ENCODE results near the gene ALDH7A1.
A peak's percentile ranks its signal among the peaks of the same experiment; 100 is the strongest.
"Not testable (repeated sequence)": the region's sequence is repeated elsewhere in the genome, so short reads cannot be mapped to it uniquely, and the experiment has no call there.

The ALDH7A1 gene

DNA sequence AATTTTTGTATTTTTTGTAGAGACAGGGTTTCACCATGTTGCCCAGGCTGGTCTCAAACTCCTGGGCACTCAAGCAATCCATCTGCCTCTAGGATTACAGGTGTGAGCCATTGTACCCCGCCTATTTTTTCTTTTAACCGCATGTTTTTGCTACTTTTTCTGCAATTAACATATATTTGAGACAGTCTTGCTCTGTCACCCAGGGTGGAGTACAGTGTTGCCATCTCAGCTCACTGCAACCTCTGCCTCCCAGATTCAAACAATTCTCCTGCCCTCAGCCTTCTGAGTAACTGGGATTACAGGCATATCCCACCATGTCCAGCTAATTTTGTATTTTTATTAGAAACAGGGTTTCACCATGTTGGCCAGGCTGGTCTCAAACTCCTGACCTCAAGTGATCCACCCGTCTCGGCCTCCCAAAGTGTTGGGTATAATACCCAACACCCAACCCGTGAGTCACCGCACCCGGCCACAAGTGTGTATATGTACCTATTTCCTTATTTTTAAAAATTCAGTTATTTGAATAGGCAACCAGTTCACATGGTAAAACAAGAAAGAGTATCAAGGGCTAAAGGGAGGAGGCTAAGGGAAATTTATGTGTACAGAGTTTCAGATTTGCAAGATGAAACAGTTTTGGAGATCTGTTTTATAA, 19.0 kb upstream of the ALDH7A1 start:
- no peaks in the 10 kb centered on the region for H3K4me1 ChIP-seq (ENCODE audit: control insufficient read depth, low read depth, low read length)
- no peak overlapping the region for H3K27ac ChIP-seq (ENCODE audit: low read length)
- H3K36me3 ChIP-seq (ENCODE audit: control insufficient read depth, low read depth, low read length) = peaks cover 53% of the 10 kb centered on the region
- H3K9me3 ChIP-seq (ENCODE audit: control insufficient read depth, low read depth, low read length) = no peaks in the 10 kb centered on the region
- H3K27me3 ChIP-seq (ENCODE audit: control insufficient read depth, insufficient read depth, low read length) = no peaks in the 10 kb centered on the region
- no peak overlapping the region for H3K9ac ChIP-seq (ENCODE audit: low read length)
- no peak overlapping the region for H3K4me3 ChIP-seq (ENCODE audit: low read length)

- Histone ChIP-seq H3K36me3 (ENCODE audit: control insufficient read depth, low read depth, low read length) (peaks cover 60% of the 10 kb centered on the region), H3K9me3 (ENCODE audit: control insufficient read depth, low read depth, low read length) (no peaks in the 10 kb centered on the region), H3K27me3 (ENCODE audit: control insufficient read depth, insufficient read depth, low read length) (no peaks in the 10 kb centered on the region), H3K27ac (ENCODE audit: low read length) (no peak overlapping the region), H3K9ac (ENCODE audit: low read length) (no peak overlapping the region), H3K4me3 (ENCODE audit: low read length) (no peak overlapping the region), H3K4me1 (ENCODE audit: control insufficient read depth, low read depth, low read length) (no peaks in the 10 kb centered on the region)
Observed at GRCh38 chr5:126610616-126611015, 15.6 kb upstream of the ALDH7A1 start.

GRCh38 chr5:126610160-126610559, 15.1 kb upstream of the ALDH7A1 start:
- Histone ChIP-seq H3K4me1 (ENCODE audit: control insufficient read depth, low read depth, low read length) (no peaks in the 10 kb centered on the region), H3K9me3 (ENCODE audit: control insufficient read depth, low read depth, low read length) (no peaks in the 10 kb centered on the region), H3K36me3 (ENCODE audit: control insufficient read depth, low read depth, low read length) (peaks cover 60% of the 10 kb centered on the region), H3K27ac (ENCODE audit: low read length) (no peak overlapping the region), H3K9ac (ENCODE audit: low read length) (no peak overlapping the region), H3K27me3 (ENCODE audit: control insufficient read depth, insufficient read depth, low read length) (no peaks in the 10 kb centered on the region), H3K4me3 (ENCODE audit: low read length) (no peak overlapping the region)

DNA sequence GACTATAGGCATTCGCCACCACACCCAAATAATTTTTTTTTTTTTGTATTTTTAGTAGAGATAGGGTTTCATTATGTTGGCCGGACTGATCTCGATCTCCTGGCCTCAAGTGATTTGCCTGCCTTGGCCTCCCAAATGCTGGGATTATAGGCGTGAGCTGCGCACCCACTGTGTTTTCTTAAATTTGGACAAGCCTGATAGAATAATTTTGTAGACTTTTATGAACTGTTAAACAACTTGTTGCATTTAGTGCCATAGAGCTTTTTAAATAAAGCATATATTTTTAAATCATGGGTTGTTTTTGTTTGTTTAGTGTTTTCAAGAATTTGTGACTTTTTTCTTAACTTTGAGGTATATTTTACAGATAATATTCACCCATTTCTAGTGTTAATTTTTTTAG, 10.5 kb upstream of the ALDH7A1 start:
- Histone ChIP-seq H3K36me3 (ENCODE audit: control insufficient read depth, low read depth, low read length) (peaks cover 57% of the 10 kb centered on the region), H3K4me3 (ENCODE audit: low read length) (no peak overlapping the region), H3K27ac (ENCODE audit: low read length) (no peak overlapping the region), H3K9ac (ENCODE audit: low read length) (no peak overlapping the region), H3K27me3 (ENCODE audit: control insufficient read depth, insufficient read depth, low read length) (no peaks in the 10 kb centered on the region), H3K9me3 (ENCODE audit: control insufficient read depth, low read depth, low read length) (no peaks in the 10 kb centered on the region), H3K4me1 (ENCODE audit: control insufficient read depth, low read depth, low read length) (peaks cover under 1% of the 10 kb centered on the region)

DNA sequence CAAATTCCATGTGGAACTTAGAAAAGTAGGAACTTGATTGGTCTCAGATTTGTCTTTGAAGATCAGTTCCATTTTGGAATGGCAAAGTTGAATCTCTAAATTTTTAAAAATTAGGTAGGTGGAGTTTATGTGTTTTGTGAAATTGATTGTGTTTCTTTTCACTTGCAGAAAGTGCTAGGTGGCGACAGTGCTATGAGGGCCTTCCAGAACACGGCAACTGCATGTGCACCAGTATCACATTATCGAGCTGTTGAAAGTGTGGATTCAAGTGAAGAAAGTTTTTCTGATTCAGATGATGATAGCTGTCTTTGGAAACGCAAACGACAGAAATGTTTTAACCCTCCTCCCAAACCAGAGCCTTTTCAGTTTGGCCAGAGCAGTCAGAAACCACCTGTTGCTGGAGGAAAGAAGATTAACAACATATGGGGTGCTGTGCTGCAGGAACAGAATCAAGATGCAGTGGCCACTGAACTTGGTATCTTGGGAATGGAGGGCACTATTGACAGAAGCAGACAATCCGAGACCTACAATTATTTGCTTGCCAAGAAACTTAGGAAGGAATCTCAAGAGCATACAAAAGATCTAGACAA, 8.5 kb upstream of the ALDH7A1 start:
- Histone ChIP-seq H3K4me3 (ENCODE audit: low read length) (no peak overlapping the region), H3K4me1 (ENCODE audit: control insufficient read depth, low read depth, low read length) (peaks cover 18% of the 10 kb centered on the region), H3K36me3 (ENCODE audit: control insufficient read depth, low read depth, low read length) (peaks cover 38% of the 10 kb centered on the region), H3K27me3 (ENCODE audit: control insufficient read depth, insufficient read depth, low read length) (no peaks in the 10 kb centered on the region), H3K9ac (ENCODE audit: low read length) (no peak overlapping the region), H3K27ac (ENCODE audit: low read length) (no peak overlapping the region), H3K9me3 (ENCODE audit: control insufficient read depth, low read depth, low read length) (no peaks in the 10 kb centered on the region)

DNA sequence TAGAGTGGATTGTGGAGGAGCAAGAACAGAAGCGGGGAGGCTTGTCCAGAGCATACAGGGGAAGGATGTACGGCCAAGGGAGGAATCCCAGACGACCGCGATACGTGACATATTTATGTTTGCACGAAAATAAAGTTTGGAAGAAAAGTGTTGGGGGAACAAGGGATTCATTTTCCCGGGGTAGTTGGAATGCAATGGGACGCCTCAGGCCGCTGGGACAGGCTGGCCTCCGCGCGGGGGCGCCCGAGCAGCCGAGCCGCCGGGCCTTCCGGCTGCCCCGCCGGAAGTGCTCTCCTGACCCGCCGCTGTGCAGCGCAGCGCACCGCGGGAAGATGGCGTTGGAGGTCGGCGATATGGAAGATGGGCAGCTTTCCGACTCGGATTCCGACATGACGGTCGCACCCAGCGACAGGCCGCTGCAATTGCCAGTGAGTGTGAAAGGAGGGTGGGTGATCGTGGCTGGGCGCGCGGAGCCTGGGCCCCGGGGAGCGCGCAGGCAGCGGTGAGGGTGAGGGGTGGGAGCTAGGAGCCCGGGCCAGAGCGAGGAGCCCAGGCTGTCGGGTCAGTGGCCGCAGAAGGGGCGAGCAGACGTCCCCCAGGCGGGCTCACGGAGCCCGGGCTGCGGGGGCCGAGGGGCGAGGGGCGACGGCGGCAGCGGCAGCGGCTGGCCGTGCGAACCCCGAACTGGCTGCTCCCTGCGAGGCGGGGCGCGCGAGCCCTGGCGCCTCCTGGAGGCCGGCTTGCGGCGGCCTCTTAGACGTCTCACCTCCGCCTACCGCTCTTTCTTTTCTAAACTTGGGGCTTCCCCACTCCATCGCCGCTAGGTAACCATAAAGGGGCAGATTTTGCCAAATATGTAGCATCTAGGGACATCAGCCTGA, 5.9 kb upstream of the ALDH7A1 start, which contains the start of gene PHAX:
Gene PHAX (plus strand): TSS at position 317 of the 881 bp plus-strand sequence. CDS start 16 bp downstream, at position 333.
- peak within 1 kb of the TSS; percentile 83 for H3K27ac ChIP-seq (ENCODE audit: low read length)
- H3K9me3 ChIP-seq (ENCODE audit: control insufficient read depth, low read depth, low read length) = no peaks in the 10 kb centered on the region

GRCh38 chr5:126599971-126600630, 5.1 kb upstream of the ALDH7A1 start:
- H3K9ac ChIP-seq (ENCODE audit: low read length) = peak overlapping the region; percentile 89
- H3K36me3 ChIP-seq (ENCODE audit: control insufficient read depth, low read depth, low read length) = peaks cover 13% of the 10 kb centered on the region
- peak overlapping the region; percentile 83 for H3K27ac ChIP-seq (ENCODE audit: low read length)
- peak overlapping the region; percentile 96 for H3K4me3 ChIP-seq (ENCODE audit: low read length)
- H3K9me3 ChIP-seq (ENCODE audit: control insufficient read depth, low read depth, low read length); H3K27me3 ChIP-seq (ENCODE audit: control insufficient read depth, insufficient read depth, low read length): not testable (repeated sequence)
- peaks cover 18% of the 10 kb centered on the region for H3K4me1 ChIP-seq (ENCODE audit: control insufficient read depth, low read depth, low read length)

More for the DNA sequence above, 5.9 kb upstream of the ALDH7A1 start, which contains the start of gene PHAX:
- Histone ChIP-seq H3K36me3 (ENCODE audit: control insufficient read depth, low read depth, low read length) (peaks cover 21% of the 10 kb centered on the region), H3K9ac (ENCODE audit: low read length) (peak within 1 kb of the TSS; percentile 89), H3K4me1 (ENCODE audit: control insufficient read depth, low read depth, low read length) (peaks cover 18% of the 10 kb centered on the region), H3K27me3 (ENCODE audit: control insufficient read depth, insufficient read depth, low read length) (no peaks in the 10 kb centered on the region), H3K4me3 (ENCODE audit: low read length) (peak within 1 kb of the TSS; percentile 96)

DNA sequence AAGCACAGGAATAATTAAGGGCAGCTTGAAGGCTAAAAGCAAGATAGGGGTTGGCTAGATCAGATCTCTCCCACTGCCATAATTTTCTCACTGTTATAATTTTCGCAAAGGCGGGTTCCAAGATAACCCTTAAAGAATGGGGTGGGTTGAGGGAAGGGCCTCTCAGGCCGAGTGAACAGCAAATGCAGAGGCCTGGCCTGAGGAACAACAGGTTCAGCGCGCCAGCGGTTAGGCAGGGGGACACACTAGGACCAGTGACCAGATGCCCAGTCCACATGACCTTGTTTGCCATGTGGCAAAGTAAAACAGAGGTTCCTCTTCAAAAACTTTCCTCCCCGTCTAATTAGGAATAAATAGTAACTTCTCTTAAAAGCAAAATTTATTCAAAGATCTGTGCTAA, 4.5 kb upstream of the ALDH7A1 start:
- H3K9me3 ChIP-seq (ENCODE audit: control insufficient read depth, low read depth, low read length) = no peaks in the 10 kb centered on the region
- no peak overlapping the region for H3K4me3 ChIP-seq (ENCODE audit: low read length)
- no peaks in the 10 kb centered on the region for H3K27me3 ChIP-seq (ENCODE audit: control insufficient read depth, insufficient read depth, low read length)
- peaks cover 13% of the 10 kb centered on the region for H3K36me3 ChIP-seq (ENCODE audit: control insufficient read depth, low read depth, low read length)
- peak overlapping the region; percentile 89 for H3K9ac ChIP-seq (ENCODE audit: low read length)
- peak overlapping the region; percentile 73 for H3K27ac ChIP-seq (ENCODE audit: low read length)
- peaks cover 18% of the 10 kb centered on the region for H3K4me1 ChIP-seq (ENCODE audit: control insufficient read depth, low read depth, low read length)

- no peak overlapping the region for H3K9ac ChIP-seq (ENCODE audit: low read length)
- H3K4me1 ChIP-seq (ENCODE audit: control insufficient read depth, low read depth, low read length) = peaks cover 30% of the 10 kb centered on the region
- peaks cover 4% of the 10 kb centered on the region for H3K36me3 ChIP-seq (ENCODE audit: control insufficient read depth, low read depth, low read length)
- no peaks in the 10 kb centered on the region for H3K27me3 ChIP-seq (ENCODE audit: control insufficient read depth, insufficient read depth, low read length)
- H3K4me3 ChIP-seq (ENCODE audit: low read length) = no peak overlapping the region
- no peak overlapping the region for H3K27ac ChIP-seq (ENCODE audit: low read length)
- H3K9me3 ChIP-seq (ENCODE audit: control insufficient read depth, low read depth, low read length) = no peaks in the 10 kb centered on the region
Observed at GRCh38 chr5:126597156-126597555, 2.1 kb upstream of the ALDH7A1 start.

- H3K27ac ChIP-seq (ENCODE audit: low read length) = peak overlapping the region; percentile 98
- peak overlapping the region; percentile 74 for H3K4me3 ChIP-seq (ENCODE audit: low read length)
- peaks cover 9% of the 10 kb centered on the region for H3K36me3 ChIP-seq (ENCODE audit: control insufficient read depth, low read depth, low read length)
Observed at GRCh38 chr5:126595486-126596083, 566 bp upstream of the ALDH7A1 start.

GRCh38 chr5:126591549-126591948, 3.5 kb downstream of the ALDH7A1 start:
- no peaks in the 10 kb centered on the region for H3K27me3 ChIP-seq (ENCODE audit: control insufficient read depth, insufficient read depth, low read length)
- H3K4me1 ChIP-seq (ENCODE audit: control insufficient read depth, low read depth, low read length) = peaks cover 12% of the 10 kb centered on the region
- no peak overlapping the region for H3K27ac ChIP-seq (ENCODE audit: low read length)
- no peak overlapping the region for H3K9ac ChIP-seq (ENCODE audit: low read length)
- H3K36me3 ChIP-seq (ENCODE audit: control insufficient read depth, low read depth, low read length) = peaks cover 29% of the 10 kb centered on the region
- no peaks in the 10 kb centered on the region for H3K9me3 ChIP-seq (ENCODE audit: control insufficient read depth, low read depth, low read length)
- H3K4me3 ChIP-seq (ENCODE audit: low read length) = no peak overlapping the region

More at GRCh38 chr5:126595486-126596083, 566 bp upstream of the ALDH7A1 start:
- peaks cover 30% of the 10 kb centered on the region for H3K4me1 ChIP-seq (ENCODE audit: control insufficient read depth, low read depth, low read length)
- H3K27me3 ChIP-seq (ENCODE audit: control insufficient read depth, insufficient read depth, low read length) = no peaks in the 10 kb centered on the region
- H3K9ac ChIP-seq (ENCODE audit: low read length) = peak overlapping the region; percentile 88
- H3K9me3 ChIP-seq (ENCODE audit: control insufficient read depth, low read depth, low read length) = no peaks in the 10 kb centered on the region
